G401 (cell line): ENCODE results near the gene PBLD. TPM values are rescaled to one million over a fixed set of nuclear protein-coding genes. Genes with fewer than 3 reads are reported as not detected.

Source experiments
- DNase-seq: peaks from one replicate; pipeline ENCODE4 v3.0.0-alpha.2; 2015; ENCODE audit warnings: low spot score
- in situ Hi-C: cut with HindIII; loops from 2 replicates; pipeline ENCODE4 v1.10.0; 2016; ENCODE audit warnings: low sequenced_read_pairs, mixed read lengths
- total RNA-seq: library from RNA; depleted of rRNA; stranded (reverse); fragments of >200 nt; shearing (Covaris generic); gene quantifications from 2 replicates; pipeline ENCODE4 v1.2.3, GENCODE V29; 2014; rRNA removed

Gene PBLD
- 0.37 and 2.3 TPM in 2 replicates for total RNA-seq

- in situ Hi-C loops: no loop called here
- DNase-seq: peak; percentile 77
Measured at GRCh38 chr10:68332259-68333057, at the start of gene PBLD. Gene PBLD, minus strand, starts transcription at chr10:68332928. Its CDS starts 26,084 bp downstream, at chr10:68306844.

GRCh38 chr10:68371604-68372003 lies 38.9 kb upstream of the PBLD start:
- in situ Hi-C loops: no loop called here
- no peak for DNase-seq

- in situ Hi-C loops: no loop called here
- DNase-seq: no peak
Measured at GRCh38 chr10:68367121-68367520, 34.4 kb upstream of the PBLD start.

GRCh38 chr10:68366600-68366999 lies 33.9 kb upstream of the PBLD start:
- in situ Hi-C loops: no loop called here

GRCh38 chr10:68365611-68366010 lies 32.9 kb upstream of the PBLD start:
- in situ Hi-C loops: no loop called here
- DNase-seq: no peak

More at GRCh38 chr10:68366600-68366999, 33.9 kb upstream of the PBLD start:
- DNase-seq: no peak

- DNase-seq: no peak
- in situ Hi-C loops: no loop called here
Measured at GRCh38 chr10:68364101-68364886, 31.6 kb upstream of the PBLD start.

GRCh38 chr10:68362590-68362989 lies 29.9 kb upstream of the PBLD start:
- DNase-seq: no peak
- in situ Hi-C loops: no loop called here

- in situ Hi-C loops: no loop called here
- no peak for DNase-seq
Measured at GRCh38 chr10:68359189-68359588, 26.5 kb upstream of the PBLD start.

GRCh38 chr10:68353537-68353936 lies 20.8 kb upstream of the PBLD start:
- in situ Hi-C loops: no loop called here
- no peak for DNase-seq

- in situ Hi-C loops: no loop called here
Measured at GRCh38 chr10:68348265-68348741, 15.6 kb upstream of the PBLD start.

GRCh38 chr10:68346774-68347173 lies 14.0 kb upstream of the PBLD start:
- DNase-seq: peak; percentile 2
- in situ Hi-C loops: no loop called here

More at GRCh38 chr10:68348265-68348741, 15.6 kb upstream of the PBLD start:
- DNase-seq: peak; percentile 61

- peak; percentile 16 for DNase-seq
- in situ Hi-C loops: no loop called here
Measured at GRCh38 chr10:68345621-68346020, 12.9 kb upstream of the PBLD start.

GRCh38 chr10:68342909-68343516 lies 10.3 kb upstream of the PBLD start:
- DNase-seq: no peak
- in situ Hi-C loops: no loop called here

- in situ Hi-C loops: no loop called here
- peak; percentile 2 for DNase-seq
Measured at GRCh38 chr10:68340358-68341080, 7.8 kb upstream of the PBLD start.

- in situ Hi-C loops: no loop called here
Measured at GRCh38 chr10:68336754-68337351, 4.1 kb upstream of the PBLD start.

GRCh38 chr10:68334672-68335467 lies 2.1 kb upstream of the PBLD start:
- DNase-seq: peak; percentile 7
- in situ Hi-C loops: no loop called here

More at GRCh38 chr10:68336754-68337351, 4.1 kb upstream of the PBLD start:
- DNase-seq: peak; percentile 8

- in situ Hi-C loops: no loop called here
- peak; percentile 18 for DNase-seq
Measured at GRCh38 chr10:68333440-68334431, 1.0 kb upstream of the PBLD start.
